Stimulated activated CD8-positive, alpha-beta memory T cell treated with anti-CD3 and anti-CD28 coated beads, Interleukin-7, amount 100 ng/mL, for 24 hours (primary cell): ENCODE data around the gene STX19.
A peak's percentile ranks its signal among the peaks of the same experiment; 100 is the strongest.

Experiments
- DNase-seq: peaks from one replicate; pipeline ENCODE4 v3.0.0-alpha.2; 2020; ENCODE audit warnings: low read depth

STX19 gene

GRCh38 chr3:94036909-94037507 lies 8.6 kb upstream of the STX19 start:
- DNase-seq: no peak

- DNase-seq: no peak
Measured at GRCh38 chr3:94026623-94027022, 1.8 kb downstream of the STX19 start.

- no peak for DNase-seq
Measured at GRCh38 chr3:94024385-94024784, 4.0 kb downstream of the STX19 start.

- no peak for DNase-seq
Measured at GRCh38 chr3:94020293-94020692, 8.1 kb downstream of the STX19 start.

DNA sequence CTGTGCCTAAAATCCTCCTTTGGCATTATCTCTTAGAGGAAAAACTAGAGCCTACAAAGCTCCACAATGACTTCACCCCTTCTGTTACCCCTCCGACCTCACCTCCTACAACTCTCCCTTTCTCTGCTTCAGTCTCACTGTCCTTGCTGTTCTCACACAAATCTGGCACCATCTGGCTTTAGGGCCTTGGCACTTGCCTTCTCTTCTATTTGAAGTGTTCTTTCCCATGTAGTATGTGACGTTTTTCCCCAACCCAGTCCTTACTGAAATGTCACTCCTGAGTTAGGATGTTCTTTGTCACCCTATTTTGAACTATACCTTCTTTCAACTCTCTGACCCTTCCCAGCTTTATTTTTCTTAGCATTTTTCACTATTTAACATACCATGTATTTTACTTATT lies 8.7 kb downstream of the STX19 start:
- no peak for DNase-seq

GRCh38 chr3:94015025-94015424 lies 13.4 kb downstream of the STX19 start:
- DNase-seq: no peak

- no peak for DNase-seq
Measured at GRCh38 chr3:94012185-94012584, 16.2 kb downstream of the STX19 start.

DNA sequence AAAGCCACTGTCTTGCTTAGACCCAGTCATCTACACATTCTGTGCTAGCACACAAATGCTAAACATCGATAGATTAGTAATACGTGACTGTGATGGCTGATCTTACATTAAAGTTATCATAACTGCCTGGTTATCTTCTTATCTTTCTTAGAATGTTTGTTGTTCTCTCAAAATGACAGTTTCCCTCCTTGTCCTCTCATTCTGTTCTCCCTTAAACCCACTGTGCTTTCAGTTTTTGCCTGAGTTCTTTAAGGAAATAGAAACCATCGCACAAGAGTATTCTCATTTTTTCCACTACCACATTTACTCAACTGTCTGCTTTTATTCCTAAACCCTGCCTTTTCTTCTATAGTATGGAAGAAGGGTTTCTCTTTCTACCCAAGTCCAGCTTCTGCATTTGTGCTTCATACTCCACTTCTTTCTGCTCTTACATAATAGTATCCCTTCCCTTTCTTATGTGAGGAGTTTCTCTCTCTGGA lies 17.1 kb downstream of the STX19 start:
- DNase-seq: no peak

DNA sequence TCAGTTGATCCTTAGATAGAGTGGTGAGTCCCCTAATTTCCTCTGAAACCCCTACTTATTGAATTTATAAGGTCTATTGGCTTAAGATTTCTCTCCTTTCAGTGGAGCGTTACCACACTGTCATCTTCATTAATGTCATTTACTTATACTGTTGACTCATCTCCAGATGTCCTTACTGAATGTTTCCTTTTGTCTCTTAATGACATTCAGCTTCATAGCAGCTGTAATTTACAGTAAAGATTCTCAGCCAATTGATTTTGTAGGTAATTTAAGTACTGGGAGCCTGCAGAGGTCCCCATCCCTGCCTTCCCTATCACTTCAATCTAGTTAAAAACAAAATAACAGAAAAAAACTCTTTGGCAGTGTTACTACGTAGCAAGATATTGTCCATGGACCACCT lies 18.8 kb downstream of the STX19 start:
- DNase-seq: no peak

- no peak for DNase-seq
Measured at GRCh38 chr3:94008253-94008652, 20.1 kb downstream of the STX19 start.

DNA sequence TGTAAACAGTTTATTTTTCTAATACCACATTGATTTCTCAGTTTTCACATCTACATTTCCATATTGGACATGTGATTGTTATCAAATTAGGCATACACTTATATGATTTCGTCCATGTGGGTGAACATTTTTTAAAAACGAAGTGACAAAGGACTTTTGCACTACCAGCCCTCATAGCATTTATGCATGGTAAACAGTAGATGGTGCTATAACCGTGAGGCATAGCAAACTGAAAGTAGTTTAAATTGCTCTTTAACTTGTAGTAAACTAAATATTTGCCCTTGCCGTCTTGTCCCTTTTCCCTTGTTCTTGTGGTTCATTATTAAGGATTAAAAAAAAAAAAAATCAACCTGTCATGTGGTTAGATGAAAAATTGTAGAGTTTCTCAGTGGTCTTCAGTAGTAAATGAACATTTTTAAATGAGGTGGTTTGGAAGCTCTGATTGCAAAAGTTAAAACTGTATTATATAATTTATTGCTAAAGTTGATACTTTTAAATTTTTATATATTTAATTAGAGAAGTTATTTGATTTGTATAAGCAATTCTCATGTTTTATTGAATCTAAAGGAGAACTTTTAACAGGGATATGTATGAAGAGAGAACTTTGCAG lies 24.0 kb downstream of the STX19 start:
- DNase-seq: no peak

GRCh38 chr3:94001827-94002495 lies 26.4 kb downstream of the STX19 start:
- DNase-seq: no peak

GRCh38 chr3:94001191-94001590 lies 27.2 kb downstream of the STX19 start:
- no peak for DNase-seq

DNA sequence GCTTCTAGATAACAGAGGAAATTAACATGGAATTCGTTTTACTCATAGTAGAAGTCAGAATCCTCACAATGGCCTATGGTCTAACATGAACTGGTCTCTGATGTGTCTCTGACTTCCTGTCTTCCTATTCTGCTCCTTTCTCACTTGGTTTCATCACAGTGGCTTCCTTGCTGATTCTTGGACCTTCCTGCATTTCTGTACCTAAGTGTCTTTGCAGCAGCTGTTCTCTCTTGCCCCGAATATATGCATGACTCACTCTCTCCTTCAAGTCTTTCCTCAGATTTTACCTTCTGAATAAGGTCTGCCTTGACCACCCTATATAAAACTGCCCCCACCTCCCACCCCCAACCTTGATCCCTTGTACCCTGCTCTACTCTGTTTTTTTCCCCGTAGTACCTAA lies 34.3 kb downstream of the STX19 start:
- DNase-seq: no peak

GRCh38 chr3:93992207-93992606 lies 36.2 kb downstream of the STX19 start:
- DNase-seq: no peak

- DNase-seq: no peak
Measured at GRCh38 chr3:93991631-93992030, 36.8 kb downstream of the STX19 start.

GRCh38 chr3:93989241-93989640 lies 39.2 kb downstream of the STX19 start:
- DNase-seq: no peak

DNA sequence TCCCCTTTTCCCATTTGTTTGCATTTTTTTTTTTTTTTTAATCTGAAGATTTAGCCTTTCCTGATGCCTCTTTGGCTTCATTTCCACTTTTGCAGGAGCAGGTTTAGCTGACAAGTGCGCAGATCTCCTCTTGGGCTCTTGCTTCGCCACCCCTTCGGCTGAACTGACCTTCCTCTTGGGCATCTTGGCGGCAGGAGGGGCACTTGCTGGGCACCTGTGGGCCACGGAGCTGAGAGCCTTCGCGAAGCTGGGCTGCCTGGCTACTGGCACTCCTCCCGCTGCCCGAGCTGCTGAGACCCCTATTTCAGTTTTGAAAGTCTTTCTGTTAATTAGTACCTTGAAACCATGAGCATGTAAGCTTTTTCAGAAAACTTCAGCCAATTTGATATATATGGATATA lies 39.6 kb downstream of the STX19 start:
- no peak for DNase-seq

DNA sequence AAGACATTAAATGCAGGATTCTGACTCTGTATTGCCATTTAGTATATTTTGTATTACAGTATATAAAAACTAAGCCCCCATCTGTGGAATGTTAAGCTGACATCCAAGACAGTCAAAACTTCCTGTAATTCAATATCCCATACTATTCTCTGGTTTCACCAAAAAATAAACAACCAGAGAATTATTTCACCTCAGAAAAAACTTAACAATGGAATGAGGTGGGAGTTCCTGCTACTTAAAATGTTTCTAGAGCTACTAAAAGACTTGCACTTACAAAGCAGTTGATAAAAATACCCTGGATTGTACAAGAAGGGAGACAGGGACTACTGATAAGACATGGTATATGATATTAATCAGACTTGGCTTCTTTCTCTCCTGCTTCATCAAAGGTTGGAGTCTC lies 40.1 kb downstream of the STX19 start:
- DNase-seq: no peak

DNA sequence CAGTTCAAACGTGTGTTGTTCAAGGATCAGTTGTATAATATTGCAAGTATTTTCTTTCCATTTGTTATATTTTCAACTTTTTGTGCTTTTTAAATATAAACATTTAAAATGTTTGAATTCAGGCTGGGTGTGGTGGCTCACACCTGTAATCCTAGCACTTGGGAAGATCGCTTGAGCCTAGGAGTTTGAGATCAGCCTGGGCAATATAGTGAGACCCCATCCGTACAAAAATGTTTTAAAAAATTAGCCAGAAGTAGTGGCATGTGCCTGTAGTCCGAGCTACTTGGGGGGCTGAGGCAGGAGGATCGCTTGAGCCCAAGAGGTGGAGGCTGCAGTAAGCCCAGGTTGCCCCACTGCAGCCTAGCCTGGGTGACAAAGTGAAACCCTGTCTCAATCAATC lies 43.8 kb downstream of the STX19 start:
- no peak for DNase-seq

DNA sequence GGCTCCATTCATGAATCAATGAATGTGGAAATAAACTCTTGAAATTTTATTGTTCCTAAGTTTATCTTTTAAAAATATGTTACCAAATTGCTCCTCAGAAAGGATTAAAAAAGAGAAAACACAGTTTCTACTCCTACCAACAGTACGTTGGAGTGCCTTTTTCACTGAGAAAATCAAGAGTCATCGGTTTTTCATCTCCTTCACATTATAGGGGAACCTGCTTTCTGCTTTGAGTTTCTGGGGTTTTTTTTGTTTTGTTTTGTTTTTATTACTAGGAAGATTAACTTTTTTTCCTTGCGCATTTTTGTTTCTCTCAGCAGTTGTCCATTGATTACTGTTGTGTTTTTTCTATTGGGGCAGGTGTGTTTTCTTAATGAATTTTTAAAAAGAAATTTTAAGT lies 45.0 kb downstream of the STX19 start:
- DNase-seq: no peak

DNA sequence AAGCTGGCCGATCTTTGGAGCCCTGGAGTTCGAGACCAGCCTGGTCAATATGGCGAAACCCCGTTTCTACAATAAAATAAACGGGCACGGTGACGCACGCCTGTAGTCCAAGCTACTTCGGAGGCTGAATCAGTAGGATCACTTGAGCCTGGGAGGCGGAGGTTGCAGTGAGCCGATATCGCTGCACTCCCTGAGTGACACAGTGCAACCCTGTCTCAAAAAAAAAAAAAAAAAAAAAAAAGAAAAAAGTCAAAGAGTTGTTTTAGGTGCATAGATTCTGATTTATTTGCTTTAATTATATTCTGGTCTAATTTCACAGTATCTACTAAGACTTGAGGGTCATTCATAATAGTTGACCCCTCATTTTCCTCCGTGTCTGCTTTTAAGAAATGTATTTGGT lies 46.7 kb downstream of the STX19 start:
- DNase-seq: no peak

DNA sequence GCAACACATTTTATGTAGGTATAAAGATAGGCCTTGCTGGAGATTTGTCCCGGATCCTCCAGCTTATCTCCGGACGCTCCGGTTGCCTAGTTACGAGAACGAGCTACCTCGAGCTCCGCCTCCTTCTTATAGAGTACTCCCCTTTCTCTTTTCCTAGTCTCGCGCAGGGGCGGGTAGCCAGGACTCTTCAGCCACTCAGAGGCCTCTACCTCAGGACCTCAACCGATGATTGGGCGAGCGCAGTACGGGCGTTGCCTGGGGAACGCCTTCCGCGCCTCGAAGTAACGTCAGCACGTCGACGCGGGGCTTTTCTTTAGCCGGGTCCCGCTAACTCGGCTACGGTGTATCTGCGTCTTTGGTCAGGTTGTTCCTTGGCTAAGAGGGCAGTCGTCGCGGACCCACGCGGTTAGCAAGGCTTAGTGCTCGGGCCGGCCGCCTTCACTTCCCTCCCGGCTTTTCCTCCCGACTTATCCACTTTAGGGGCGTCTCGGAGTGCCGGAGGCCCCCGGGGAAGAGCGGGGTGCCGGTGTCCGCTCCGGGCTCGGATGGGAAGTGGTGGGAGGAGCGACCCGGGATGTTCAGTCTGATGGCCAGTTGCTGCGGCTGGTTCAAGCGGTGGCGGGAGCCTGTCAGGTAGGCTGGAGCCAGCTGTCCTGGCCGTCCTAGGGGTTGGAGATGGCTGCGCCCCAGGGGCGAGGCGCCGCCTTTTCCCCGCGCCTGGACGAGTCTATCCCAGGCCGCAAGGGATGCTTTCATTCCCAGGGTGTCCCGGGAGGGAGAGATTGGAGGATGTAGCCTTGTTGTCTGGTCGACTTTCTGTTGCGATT lies 48.3 kb downstream of the STX19 start, which contains the start of gene ARL13B:
TSS of gene ARL13B (plus strand) at position 306 of the 827 bp plus-strand sequence. CDS start at position 575, 269 bp downstream.
- peak; percentile 82 for DNase-seq
